Measurements from ENCODE around the gene SIAH2.

GRCh38 chr3:150803440-150803985 lies 40.5 kb upstream of the SIAH2 start:
- TF ChIP-seq EZH2phosphoT487 (IDR thresholded peaks at IDR 0.05; ENCODE audit: low read depth, severe bottlenecking, unreplicated experiment) (no peak), CTCF (IDR thresholded peaks at IDR 0.05; ENCODE audit: poor library complexity) (no peak), EZH2 (IDR thresholded peaks at IDR 0.05; ENCODE audit: borderline replicate concordance) (no peak)
